HG03460 (cell line): ENCODE measurements around the gene OR52W1.
"Not testable (repeated sequence)": the region's sequence is repeated elsewhere in the genome, so short reads cannot be mapped to it uniquely, and the experiment has no call there.

Experiments
- ATAC-seq: cut with Tn5 transposase; IDR thresholded peaks from one replicate; pipeline ENCODE4 v1.9.1; 2021; ENCODE audit not compliant: unreplicated experiment

Gene OR52W1

GRCh38 chr11:6216501-6216900 is 17.5 kb downstream of the OR52W1 start:
- no peak for ATAC-seq

GRCh38 chr11:6217722-6218121 is 18.7 kb downstream of the OR52W1 start:
- no peak for ATAC-seq

GRCh38 chr11:6219359-6219758 is 20.3 kb downstream of the OR52W1 start:
- no peak for ATAC-seq

- ATAC-seq = no peak
Observed at GRCh38 chr11:6223854-6224253, 24.8 kb downstream of the OR52W1 start.

- no peak for ATAC-seq
Observed at GRCh38 chr11:6224421-6224820, 25.4 kb downstream of the OR52W1 start.

GRCh38 chr11:6225024-6225423 is 26.0 kb downstream of the OR52W1 start:
- no peak for ATAC-seq

GRCh38 chr11:6225896-6226295 is 26.9 kb downstream of the OR52W1 start:
- ATAC-seq = no peak

GRCh38 chr11:6228520-6228919 is 29.5 kb downstream of the OR52W1 start:
- ATAC-seq = no peak

- no peak for ATAC-seq
Observed at GRCh38 chr11:6229911-6230310, 30.9 kb downstream of the OR52W1 start.

- no peak for ATAC-seq
Observed at GRCh38 chr11:6232899-6233298, 33.9 kb downstream of the OR52W1 start.

- ATAC-seq = peak; percentile 0
Observed at GRCh38 chr11:6233984-6234386, 35.0 kb downstream of the OR52W1 start.

- ATAC-seq = peak; percentile 94
Observed at GRCh38 chr11:6234387-6235107, 35.5 kb downstream of the OR52W1 start, which contains the start of gene FHIP1B. FHIP1B (minus strand) TSS chr11:6234636; CDS start chr11:6224516, 10,120 bp downstream.

- ATAC-seq = no peak
Observed at GRCh38 chr11:6237266-6237665, 38.2 kb downstream of the OR52W1 start.

- ATAC-seq = no peak
Observed at GRCh38 chr11:6237761-6238302, 38.8 kb downstream of the OR52W1 start.

GRCh38 chr11:6238902-6239301 is 39.9 kb downstream of the OR52W1 start, which contains the start of gene CNGA4:
CNGA4 (plus strand) TSS chr11:6239089; CDS start chr11:6239207, 118 bp downstream.
- no peak for ATAC-seq

GRCh38 chr11:6240139-6240538 is 41.1 kb downstream of the OR52W1 start:
- no peak for ATAC-seq

GRCh38 chr11:6240781-6241180 is 41.8 kb downstream of the OR52W1 start:
- ATAC-seq = no peak

- ATAC-seq = no peak
Observed at GRCh38 chr11:6241316-6241715, 42.3 kb downstream of the OR52W1 start.

GRCh38 chr11:6245536-6245935 is 46.5 kb downstream of the OR52W1 start:
- no peak for ATAC-seq

- no peak for ATAC-seq
Observed at GRCh38 chr11:6248248-6248647, 49.2 kb downstream of the OR52W1 start.

GRCh38 chr11:6248897-6249296 is 49.9 kb downstream of the OR52W1 start:
- ATAC-seq = not testable (repeated sequence)
